ENCODE measurements around the gene CIDEB.
"Not testable (repeated sequence)": the region's sequence is repeated elsewhere in the genome, so short reads cannot be mapped to it uniquely, and the experiment has no call there.

The CIDEB gene, protein sequence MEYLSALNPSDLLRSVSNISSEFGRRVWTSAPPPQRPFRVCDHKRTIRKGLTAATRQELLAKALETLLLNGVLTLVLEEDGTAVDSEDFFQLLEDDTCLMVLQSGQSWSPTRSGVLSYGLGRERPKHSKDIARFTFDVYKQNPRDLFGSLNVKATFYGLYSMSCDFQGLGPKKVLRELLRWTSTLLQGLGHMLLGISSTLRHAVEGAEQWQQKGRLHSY

DNA sequence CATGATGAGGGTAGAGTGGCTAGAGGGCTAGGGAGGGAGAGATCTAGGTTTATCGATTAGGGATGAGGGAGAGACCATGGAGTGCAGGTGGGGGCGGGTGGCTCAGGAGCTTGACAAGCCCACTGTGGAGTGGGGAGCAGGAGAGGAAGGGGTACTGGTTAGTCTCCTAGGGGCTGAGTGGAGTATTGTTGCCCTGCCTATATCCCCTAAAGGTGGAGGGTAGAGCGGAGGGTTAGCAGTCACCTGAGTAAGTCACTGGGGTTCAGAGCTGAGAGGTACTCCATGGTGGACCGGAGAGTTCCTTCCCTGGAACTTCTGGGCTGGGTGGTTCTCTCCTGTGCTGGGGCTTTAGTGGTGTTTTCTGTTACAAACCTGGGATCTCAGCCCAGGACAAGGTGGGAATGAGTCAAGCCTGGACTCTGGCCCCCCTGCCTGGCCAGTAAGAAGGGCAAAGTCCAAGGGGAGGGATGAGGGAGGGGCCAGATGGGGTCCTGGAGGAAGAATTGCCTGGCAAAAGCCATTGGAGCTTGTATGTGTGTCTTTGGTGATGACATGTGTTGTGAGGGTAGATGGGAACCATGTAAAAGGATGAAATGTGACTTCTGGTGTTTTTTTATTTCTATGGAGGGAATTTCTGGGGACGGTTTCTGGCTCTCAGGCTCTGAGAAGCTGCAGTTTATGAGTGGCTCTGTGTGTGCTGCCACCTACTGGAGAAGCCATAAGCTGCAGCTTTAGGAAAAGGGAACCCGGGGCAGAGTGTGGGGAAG, at the start of gene CIDEB:
TSS of gene CIDEB (minus strand) at position 403 of the 767 bp plus-strand sequence. CDS start at position 284, 119 bp downstream.
- DNase-seq = peak; percentile 5 to 17

DNA sequence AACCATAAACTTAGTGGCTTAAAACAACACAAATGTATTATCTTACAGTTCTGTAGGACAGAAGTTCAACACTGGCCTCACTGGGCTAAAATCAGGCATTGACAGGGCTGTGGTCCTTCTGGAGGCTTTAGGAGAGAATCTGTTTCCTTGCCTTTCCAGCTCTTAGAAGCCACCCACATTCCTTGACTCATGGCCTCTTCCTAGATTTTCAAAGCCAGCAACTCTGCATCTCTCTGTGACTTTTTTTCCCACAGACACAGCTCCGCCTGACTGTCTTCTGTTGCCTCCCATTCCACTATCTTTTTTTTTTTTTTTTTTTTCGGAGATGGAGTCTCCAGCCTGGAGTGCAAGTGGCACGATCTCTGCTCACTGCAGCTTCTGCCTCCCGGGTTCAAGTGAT, 48.4 kb upstream of the CIDEB start:
- DNase-seq = no peak

DNA sequence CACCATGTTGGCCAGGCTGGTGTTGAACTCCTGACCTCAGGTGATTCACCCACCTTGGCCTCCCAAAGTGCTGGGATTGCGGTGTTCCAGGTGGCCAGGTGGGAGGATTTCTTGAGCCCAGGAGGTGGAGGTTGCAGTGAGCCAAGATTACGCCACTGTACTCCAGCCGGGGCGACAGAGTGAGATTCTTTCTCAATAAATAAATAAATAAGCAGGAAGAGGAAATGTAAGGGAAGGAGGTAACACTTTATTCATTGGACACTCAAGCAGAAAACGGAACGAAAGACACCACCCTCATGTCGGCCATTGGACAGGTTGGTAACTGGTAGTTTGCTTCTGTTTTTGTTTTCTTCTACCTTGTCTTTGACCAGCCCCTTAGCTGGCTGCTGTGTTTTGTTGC, 47.2 kb upstream of the CIDEB start:
- DNase-seq = no peak

DNA sequence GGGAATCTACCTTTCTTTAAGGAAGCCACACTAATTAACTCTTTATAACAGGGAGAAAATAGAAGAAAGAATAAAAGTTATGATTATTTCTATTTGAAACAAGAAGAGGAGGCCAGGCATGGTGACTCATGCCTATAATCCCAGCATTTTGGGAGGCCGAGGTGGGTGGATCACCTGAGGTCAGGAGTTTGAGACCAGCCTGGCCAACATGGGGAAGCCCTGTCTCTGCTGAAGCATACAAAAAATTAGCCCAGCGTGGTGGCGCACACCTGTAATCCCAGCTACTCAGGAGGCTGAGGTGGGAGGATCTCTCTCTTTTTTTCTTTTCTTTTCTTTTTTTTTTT, 46.7 kb upstream of the CIDEB start:
- DNase-seq = not testable (repeated sequence)

DNA sequence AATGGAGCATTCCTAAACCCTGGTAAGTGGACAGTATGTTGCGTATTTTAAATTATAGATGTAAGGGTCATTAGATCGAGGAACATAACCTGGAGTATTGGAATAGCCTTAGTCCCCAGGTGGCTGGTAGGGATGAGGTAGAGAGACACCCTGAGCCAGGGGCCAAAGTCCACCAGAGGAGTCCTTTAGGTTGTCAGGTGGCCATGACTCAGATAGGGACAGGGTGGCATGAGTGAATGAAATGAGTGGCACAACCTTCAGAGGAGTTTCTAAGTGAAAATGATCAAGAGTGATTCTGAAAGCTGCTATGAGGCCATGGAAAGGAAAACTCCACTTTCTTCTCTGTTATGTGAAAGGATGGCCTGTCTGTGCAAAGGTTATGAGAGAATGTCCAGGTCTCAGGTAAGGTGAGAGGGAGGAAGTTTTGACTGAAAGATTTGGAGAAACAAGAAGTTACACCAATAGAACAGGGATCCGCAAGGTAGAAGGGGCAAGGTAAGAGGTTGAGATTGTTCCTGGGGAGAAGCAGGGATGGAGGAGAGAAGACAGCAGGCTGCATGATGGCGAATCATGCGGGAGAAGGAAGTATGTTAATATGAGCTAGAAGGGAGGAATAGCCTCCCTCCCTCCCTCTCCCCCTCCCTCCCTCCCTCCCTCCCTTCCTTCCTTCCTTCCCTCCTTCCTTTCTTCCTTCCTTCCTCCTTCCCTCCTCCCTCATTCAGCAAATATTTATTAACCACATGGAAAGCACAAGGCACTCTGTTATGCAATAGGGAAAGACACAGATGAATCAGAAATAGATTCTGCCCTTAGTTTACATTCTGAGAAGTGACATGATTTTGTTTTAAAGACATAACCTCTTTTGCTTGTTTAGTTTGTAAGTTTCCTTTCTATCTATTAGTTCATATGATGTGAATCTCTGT, 46.0 kb upstream of the CIDEB start:
- no peak for DNase-seq

DNA sequence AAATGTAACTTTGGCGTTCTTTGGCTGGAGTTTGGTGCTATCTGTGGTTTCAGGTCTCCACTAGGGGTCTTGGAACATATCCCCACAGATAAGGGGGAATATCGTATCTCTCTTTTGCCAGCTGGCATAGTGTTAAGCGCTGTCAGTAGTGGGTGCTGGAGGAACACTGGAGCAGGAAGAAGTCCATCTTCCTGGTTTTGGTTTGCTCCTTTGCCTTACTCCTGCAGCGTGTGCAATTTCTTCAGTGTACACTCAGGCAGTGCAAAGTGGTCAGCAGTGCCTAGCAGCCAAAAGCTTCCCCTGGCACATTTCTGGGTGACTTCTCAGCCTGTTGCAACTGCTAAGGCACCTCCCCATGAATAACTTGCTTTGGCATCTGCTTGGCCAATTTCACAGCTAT, 43.7 kb upstream of the CIDEB start:
- DNase-seq = no peak

DNA sequence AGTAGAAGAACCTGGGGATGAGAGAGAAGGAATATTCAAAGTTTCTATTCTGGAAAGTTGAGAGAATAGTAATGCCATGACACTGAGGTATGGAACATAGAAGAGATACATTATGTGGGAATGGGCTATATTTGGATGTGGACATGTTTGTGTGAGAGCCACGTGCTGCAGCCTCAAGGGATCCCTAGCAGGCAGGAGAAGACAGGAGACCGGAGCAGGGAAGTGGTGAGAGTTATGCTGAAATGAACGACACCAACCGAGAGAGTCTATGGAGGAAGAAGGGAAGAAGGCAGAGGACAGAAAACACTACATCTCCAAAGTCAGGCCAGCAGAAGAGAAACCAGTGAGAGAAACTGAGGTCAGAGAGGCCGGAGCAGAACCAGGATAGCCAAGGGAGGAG, 42.0 kb upstream of the CIDEB start:
- no peak for DNase-seq

DNA sequence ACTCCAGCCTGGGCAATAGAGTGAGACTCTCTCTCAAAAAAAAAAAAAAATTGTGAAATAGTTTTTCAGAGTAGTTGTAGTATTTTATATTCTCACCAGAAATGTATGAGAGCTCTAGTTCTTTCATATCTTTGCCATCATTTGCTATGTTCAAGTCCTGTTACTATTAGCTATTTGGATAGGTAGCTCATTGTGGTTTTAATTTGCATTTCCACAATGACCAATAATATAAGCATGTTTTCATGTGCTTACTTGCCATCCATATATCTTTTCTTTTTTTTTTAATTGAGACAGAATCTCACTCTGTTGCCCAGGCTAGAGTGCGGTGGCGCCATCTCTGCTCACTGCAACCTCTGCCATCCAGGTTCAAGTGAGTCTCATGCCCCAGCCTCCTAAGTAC, 40.4 kb upstream of the CIDEB start:
- no peak for DNase-seq

DNA sequence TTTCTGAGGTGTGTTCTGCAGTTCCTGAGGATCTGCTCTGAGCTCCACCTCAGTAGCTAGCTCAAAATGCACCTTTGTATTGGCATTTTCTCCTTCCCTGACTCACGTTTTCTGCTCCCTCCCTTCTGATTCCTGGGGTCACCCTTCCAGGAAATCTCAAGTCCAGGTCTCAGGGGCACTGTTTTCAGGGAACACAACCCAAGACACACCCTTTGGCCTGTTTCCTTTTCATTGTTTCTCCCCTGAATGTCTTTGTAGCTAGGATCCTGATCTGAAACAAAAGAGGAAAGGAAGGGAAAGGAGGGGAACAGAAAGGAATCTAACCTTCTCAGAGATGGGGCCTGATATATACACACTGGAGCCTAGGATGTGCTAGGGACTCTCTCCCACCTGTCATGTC, 39.4 kb upstream of the CIDEB start:
- no peak for DNase-seq

DNA sequence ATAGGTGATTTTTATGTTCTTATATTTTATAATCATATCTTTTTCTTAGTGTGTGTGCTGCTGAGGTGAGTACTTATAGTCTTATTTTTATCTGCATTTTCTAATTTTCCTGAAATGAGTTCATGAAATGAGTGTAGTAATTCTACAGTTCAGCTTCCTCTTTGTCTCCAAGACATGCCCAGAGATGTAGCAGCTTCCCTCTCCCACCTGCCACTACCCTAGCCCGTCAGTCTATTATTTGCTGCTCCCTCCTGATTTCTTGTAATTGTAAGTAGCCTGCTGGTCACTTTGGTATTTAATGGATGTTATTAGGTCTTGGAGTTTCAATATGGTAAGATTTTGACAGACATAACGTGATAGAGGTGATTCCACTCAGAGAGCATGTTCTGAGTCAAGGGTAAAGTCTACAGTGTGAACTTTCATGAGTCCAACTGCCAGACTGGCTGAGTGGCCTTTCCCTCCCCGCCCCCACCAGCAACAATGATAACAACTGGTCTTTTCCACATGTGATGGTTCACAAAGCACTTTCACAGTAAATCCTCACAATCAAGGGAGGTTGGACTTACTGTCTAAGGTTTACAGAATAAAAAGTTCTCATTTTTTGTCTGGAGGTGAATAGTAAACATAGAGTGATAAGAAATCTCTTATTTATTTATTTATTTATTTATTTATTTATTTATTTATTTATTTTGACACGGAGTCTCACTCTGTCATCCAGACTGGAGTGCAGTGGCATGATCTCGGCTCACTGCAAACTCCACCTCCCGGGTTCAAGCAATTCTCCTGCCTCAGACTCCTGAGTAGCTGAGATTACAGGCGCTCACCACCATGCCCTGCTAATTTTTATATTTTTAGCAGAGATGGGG, 36.3 kb upstream of the CIDEB start:
- DNase-seq = no peak

DNA sequence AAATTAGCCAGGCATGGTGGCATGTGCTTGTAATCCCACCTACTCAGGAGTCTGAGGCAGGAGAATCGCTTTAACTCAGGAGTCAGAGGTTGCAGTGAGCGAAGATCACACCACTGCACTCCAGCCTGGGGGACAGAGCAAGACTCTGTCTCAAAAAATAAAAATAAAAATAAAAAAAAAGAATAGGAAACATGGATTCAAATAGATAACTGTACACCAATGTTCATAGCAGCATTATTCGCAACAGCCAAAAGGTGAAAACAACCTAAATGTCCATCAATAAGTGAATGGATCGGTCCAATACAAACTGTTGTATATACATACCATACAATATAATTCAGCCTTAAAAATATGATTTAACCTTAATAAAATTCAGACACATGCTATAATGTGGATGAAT, 35.1 kb upstream of the CIDEB start:
- DNase-seq = no peak

DNA sequence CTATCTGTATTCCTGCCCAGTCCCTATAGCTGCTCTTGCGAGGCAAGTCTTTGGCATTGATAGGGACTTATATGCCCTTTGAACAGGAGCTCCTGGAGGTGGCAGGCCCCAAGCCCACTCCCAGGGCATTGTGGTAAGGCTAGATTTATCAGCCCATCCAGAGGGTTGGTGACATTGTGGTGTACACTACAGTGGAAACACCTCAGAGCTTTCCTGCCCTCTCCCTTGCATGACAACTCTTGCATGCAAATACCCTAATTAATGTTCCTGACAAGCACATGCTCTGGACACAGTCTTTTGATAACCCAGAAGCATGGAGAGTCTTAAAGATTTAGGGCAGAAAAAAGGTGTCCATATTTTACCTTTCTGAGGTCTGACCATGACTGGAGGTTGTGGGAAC, 32.8 kb upstream of the CIDEB start:
- no peak for DNase-seq

DNA sequence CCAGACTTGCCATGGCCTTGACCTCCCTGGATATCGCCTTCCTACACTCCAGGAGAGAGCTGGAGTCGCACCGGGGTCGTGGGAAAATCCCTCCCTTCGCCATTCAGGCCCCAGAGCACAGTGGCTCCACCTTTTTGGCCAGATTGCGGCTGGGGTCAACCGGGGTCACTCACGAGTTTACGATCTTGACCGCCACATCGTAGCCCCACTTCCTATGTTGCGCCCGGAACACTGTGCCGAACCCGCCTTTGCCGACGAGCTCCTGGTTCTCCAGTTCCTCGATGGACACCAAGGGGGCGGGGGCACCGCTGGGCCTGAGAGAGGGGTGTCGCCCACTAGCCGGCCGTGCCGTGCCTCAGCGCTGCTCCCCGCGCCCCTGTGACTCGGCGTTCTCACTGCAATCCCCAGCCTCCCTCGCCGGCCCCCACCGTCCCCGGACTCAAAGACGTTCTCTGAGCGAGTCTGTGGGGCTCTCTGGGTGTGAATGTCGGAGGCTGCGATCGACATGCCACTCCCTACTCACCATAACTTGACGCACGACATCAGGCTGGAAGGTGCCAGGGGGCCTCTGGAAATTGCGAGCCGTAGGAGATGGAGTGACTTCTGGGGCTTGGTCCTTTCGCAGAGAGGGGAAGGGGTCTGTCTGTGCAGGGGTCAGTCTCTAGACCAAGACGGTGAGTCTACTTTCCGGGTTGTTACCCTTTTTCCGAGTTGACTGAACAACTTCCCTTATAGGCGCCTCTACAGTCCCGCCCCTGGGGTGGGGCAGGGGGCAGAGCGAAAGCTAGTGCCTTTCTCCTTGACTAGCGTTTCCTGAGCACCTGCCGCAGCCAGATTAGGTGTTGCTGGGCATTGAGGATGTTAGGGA, 31.7 kb upstream of the CIDEB start, which contains the start of gene RIPK3:
TSS of gene RIPK3 (minus strand) at position 708 of the 868 bp plus-strand sequence. CDS start at position 543, 165 bp downstream.
- DNase-seq = peak in 1 of 2 experiments; percentile 29

DNA sequence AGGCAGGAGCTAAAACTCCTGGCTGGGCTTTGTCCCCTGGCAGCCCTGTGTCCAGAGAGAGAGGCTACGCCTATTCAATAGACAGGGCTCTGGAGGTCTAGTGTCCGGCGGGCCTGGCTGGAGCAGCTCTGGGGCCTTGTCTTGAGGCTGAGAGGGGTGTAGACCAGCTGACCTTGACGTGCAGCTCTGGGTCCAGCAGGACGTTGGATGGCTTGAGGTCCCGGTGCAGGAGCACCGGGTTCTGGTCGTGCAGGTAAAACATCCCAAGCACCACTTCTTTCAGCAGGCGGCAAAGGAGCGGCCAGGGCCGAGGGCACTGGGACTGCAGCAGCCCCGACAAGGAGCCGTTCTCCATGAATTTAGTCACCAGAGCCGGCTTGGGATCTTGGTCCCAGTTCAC, 31.1 kb upstream of the CIDEB start:
- DNase-seq = no peak

DNA sequence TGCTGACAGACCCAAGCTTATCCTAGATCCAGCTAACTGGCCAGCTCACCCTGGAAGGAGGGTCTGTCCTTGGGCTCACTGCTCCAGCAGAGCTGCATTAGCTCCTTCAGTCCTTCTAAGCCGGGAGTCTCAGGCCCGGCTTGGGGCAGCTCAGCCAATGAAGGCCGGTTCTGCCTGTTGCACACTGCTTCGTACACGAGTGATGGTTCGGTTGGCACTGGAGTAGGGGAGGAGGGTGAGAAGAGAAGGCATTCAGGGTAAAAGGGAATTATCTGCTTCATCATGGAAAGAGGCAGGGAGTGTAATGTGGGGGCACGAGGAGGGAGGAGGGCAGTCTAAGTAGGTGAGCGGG, 30.0 kb upstream of the CIDEB start:
- DNase-seq = no peak

DNA sequence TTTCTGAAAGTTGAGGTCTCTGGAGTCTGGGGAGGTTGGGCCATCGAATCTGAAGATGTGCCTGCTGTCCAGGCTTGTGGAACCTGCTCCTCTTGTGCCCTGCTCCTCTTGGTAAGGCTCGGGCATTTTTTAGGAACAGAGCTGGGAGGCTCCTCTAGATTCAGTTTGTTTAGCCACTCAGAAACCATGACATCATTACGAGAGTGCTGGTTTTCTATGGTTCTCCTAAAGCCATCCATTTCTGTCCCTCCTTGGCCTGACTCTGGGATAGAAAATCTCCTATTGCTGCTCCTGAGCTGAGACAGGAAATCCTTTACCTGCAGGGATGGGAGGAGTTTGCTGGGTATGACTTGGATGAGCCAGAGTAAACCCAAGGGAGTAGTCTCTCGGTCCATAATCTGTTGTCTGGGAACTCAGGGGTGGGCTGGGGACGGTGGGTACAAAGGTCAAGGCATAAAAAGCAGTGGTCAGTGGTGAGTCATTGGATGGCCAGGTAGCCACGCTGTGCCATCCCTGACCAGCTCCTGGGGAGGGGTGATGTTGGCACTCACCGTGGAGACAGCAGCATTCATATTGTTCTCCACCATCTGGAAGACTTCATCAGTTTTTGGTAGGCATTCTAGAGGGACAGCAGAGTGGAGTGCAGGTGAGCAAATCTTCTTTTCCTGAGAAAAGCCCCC, 29.5 kb upstream of the CIDEB start:
- no peak for DNase-seq

DNA sequence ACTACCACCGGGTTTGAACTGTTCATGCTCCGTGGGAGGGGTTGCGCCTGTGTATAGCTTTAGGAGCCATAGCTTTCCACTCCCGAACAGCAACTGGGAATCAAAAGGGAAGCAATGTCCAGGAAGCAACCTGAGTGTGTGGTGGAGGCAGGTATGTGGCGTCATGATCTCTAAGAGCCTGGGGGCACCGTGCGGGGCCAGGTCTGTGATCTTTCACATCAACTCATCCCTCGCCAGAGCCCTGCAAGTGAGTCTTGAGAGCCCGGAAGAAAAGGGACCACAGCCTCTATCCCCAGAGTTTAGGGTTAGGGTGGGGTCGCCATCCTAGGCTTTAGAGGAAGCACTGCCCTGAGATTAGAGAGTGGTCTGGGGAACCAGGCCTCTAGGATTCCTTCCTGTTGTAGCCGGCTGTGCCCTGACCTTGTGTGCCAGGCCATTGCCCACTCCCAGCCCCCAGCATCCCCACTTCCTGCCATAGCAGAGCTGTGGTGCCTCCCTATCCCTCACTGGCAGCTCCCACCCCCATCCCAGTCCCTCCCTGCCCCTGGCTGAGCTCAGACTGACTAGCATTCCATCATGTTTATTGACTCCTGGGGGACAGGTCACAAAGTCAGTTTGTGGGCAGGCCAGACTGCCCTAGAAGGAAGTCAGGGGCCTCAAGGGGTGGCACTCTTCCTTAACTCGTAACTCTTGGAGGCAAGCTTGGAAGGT, 27.8 kb upstream of the CIDEB start:
- DNase-seq = no peak

DNA sequence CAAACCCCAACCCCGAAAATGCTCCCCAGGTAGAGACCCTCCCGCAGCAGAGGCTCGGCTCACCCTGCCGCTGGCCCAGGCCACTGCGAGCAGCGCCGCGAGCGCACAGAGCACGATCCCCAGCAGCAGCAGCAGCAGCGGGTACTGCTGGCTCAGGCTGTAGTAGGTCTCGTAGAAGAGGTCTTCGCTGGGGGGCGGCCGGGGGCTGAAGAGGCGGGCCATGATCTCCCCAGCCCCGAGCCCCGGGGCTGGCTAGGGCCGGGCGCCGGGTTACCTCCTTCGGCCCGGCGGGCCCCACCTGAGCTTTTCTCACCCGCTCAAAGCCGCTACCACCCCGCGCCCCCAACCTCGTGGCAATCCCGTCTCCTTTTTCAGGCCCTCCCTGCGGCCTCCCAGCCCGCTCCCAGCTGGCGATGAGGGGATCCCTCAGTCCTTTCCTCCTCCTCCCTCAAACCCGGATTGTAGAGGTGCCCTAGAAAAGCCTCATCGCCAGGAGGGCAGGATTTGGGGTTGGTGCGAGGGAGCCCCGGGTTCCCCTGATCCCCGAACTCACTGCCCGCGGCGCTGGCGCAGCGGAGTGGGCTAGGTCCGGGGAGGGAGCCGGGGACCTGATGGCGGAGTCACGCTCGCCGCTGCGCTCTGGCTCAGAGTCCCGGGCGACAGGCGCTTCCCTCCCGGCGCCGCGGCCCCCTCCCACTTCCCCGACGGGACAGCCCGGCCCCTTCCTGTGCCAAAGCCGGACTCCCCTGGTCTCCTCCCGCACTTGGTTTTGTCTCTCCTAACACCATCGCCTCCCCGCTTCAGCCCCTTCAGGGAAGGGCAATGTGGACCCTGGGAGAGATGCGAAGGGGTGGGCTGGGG, 26.9 kb upstream of the CIDEB start, which contains the start of gene ADCY4:
TSS of gene ADCY4 (minus strand) at position 641 of the 861 bp plus-strand sequence. CDS start at position 222, 419 bp downstream.
- no peak for DNase-seq
